Bronchial epithelial cell (primary cell): ENCODE data around the gene RAPGEF3. TPM values are rescaled to one million over a fixed set of nuclear protein-coding genes. Genes with fewer than 3 reads are reported as not detected.

Experiments used
- DNase-seq: peaks from one replicate; pipeline ENCODE4 v3.0.0-alpha.2; 2010; ENCODE audit warnings: low read depth
- FAIRE-seq: peaks from 2 replicates; lab custom pipeline; 2011; peaks lifted over from hg19 to GRCh38; lab: Jason Lieb, UNC
- H3K27me3 ChIP-seq: 2 replicates; pipeline ENCODE4 v1.5.1; 2011; ENCODE audit warnings: low read length; ENCODE audit not compliant: control insufficient read depth, insufficient read depth
- H3K36me3 ChIP-seq: 2 replicates; pipeline ENCODE4 v1.5.1; 2011; ENCODE audit warnings: low read length; ENCODE audit not compliant: control insufficient read depth, insufficient read depth
- H3K4me3 ChIP-seq: 2 replicates; pipeline ENCODE4 v1.5.1; 2011; ENCODE audit warnings: mild to moderate bottlenecking, low read depth, low read length, control low read depth
- CTCF ChIP-seq: IDR thresholded peaks from 2 replicates; pipeline ENCODE4 v1.5.1; 2011; ENCODE audit warnings: mild to moderate bottlenecking, moderate library complexity, low read length, control low read depth, inconsistent platforms; ENCODE audit not compliant: insufficient read depth, severe bottlenecking
- total RNA-seq: library from RNA; depleted of rRNA; stranded (reverse); fragments of >200 nt; gene quantifications from 2 replicates; pipeline ENCODE4 v1.2.1, GENCODE V29; 2014

Gene RAPGEF3
- total RNA-seq, 1 donor from 2014 or later = 3.9 TPM

GRCh38 chr12:47744778-47745436 is 13.8 kb downstream of the RAPGEF3 start:
- FAIRE-seq (peak; percentile 58), DNase-seq (no peak)
- Histone ChIP-seq H3K27me3 (no peaks in the 10 kb centered on the region), H3K36me3 (no peaks in the 10 kb centered on the region), H3K4me3 (no peak overlapping the region)
- no peak for TF ChIP-seq CTCF

- H3K36me3 ChIP-seq = no peaks in the 10 kb centered on the region
- DNase-seq = peak; percentile 73
These were observed 14.6 kb downstream of the RAPGEF3 start for GRCh38 chr12:47744005-47744651.

GRCh38 chr12:47743311-47743860 is 15.3 kb downstream of the RAPGEF3 start:
- FAIRE-seq (no peak), DNase-seq (no peak)
- Histone ChIP-seq H3K4me3 (no peak overlapping the region), H3K36me3 (no peaks in the 10 kb centered on the region), H3K27me3 (no peaks in the 10 kb centered on the region)
- TF ChIP-seq CTCF = no peak

More at GRCh38 chr12:47744005-47744651, 14.6 kb downstream of the RAPGEF3 start:
- peak; percentile 96 for TF ChIP-seq CTCF
- Histone ChIP-seq H3K27me3 (no peaks in the 10 kb centered on the region), H3K4me3 (no peak overlapping the region)
- FAIRE-seq = peak; percentile 58

- Histone ChIP-seq H3K4me3 (no peak overlapping the region), H3K36me3 (no peaks in the 10 kb centered on the region), H3K27me3 (no peaks in the 10 kb centered on the region)
- FAIRE-seq (peak; percentile 83), DNase-seq (peak; percentile 44)
- peak; percentile 97 for TF ChIP-seq CTCF
These were observed 16.3 kb downstream of the RAPGEF3 start for GRCh38 chr12:47742253-47742825.

- Histone ChIP-seq H3K4me3 (no peak overlapping the region), H3K36me3 (no peaks in the 10 kb centered on the region), H3K27me3 (no peaks in the 10 kb centered on the region)
- no peak for TF ChIP-seq CTCF
- no peak for DNase-seq
- FAIRE-seq = no peak
These were observed 17.4 kb downstream of the RAPGEF3 start for GRCh38 chr12:47741340-47741703.
